NCI-H2081 treated with DMSO at 0.1 percent for 48 hours (cell line): ENCODE results near the gene DNAH10.

ENCODE experiments used
- DNase-seq: peaks from one replicate; lab custom pipeline; 2025; lab: John Stamatoyannopoulos, UW

DNAH10 gene

GRCh38 chr12:123886258-123886657 is 124.2 kb downstream of the DNAH10 start:
- no peak for DNase-seq

DNA sequence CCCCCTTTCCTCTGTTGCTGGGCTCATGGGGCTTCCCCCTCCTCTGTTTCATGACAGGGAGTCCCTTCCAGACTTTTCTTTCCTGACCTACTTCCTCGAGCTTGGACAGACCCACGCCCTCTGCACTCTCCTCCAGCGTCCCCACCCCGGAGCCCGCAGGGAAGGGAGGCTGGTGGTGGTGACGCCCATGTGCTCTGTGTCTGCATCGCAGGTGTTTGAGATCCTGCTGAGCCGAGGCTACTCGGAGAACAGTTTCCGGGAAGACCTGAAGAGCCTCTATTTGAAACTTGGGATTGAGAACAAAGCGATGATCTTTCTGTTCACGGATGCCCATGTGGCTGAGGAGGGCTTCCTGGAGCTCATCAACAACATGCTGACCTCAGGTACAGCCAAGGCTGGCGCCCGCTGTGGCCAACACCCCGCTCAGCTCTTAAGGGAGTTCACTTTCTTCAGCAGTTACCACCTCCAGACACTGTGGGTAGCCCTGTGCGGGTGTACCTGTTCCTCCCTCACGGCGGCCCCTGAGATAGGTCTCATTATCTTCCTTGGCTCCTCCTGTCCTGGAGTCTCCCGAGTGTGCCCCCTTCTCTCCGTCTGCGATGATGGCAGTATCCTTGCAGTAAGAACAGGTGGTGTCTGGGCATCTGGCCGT is 125.0 kb downstream of the DNAH10 start:
- DNase-seq = no peak

DNA sequence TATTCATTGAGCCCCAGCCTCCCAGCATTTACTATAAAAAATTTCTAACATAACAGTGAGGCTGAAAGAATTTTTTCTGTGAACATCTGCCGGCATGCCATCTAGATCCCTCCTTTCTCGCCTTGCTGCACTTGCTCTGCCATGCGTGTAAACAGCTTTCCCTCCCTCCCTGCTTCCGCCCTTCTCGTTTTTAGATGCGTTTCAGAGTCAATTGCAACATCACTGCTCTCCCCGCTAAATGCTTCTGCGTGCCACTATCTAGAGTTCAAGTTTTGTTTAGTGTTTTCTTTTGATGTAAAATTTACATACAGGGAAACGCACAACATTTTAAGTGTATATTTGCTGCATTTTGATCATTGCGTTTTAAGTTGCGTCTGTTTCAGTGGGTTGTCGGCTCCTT is 126.9 kb downstream of the DNAH10 start:
- DNase-seq = no peak

DNA sequence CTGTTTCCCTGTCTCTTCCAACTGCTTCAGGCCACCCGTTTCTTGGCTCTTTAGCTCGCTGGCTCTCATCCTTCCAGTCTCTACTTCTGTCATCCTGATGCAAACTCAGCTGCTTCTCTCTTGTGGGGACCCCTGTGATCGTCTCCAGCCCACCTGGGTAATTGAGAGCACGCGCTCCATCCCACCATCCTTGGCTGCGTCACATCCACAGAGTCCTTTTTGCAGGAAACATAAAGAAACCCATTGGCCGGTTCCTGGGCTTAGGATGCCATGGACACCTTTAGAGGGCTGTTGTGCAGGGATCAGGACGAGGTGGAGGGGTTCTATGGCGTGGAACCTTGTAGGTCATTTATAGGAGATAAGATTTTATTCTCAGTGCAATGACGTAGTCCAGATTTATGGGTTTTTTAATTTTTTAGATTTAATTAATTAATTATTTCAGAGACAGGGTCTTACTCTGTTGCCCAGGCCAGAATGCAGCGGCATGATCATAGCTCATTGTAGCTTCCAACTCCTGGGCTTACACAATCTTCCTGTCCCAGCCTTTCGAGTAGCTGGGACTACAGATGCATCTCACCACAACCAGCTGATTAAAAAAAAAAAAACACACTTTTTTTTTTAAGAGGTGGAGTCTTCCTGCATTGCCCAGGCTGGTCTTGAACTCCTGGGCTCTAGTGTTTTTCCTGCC is 127.9 kb downstream of the DNAH10 start:
- DNase-seq = no peak

DNA sequence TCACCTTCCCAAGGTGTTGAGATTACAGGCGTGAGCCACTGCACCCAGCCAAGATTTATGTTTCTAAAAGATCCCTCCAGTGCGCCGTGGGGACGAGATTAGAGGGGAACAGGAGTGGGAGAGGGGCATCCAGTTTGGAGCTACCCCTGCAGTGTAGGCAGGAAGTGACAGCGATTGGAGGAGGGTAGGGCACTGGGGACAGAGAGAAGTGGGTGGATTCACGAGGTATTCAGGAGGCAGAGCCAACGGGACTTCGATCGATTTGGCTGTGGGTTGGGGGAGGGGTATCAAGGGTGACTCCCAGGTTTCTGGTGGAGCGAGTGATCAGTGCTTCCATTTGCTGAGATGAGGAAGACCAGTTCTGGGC is 128.4 kb downstream of the DNAH10 start:
- no peak for DNase-seq

DNA sequence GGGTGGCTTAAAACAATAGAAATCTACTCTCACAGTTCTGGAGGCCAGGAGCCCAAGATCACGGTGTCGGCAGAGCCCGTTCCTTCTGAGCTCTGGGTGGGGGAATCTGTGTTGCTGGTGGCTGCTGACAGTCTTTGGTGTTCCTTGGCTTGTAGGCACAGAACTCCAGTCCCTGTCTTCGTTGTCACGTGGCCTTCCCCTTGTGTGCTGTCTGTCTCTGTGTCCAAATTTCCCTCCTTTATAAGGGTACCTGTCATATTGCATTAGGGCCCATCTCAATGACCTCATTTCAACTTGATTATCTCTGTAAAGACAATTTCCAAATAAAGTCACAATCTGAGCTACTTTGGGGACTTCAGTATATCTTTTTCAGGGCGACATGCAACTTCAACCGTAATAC is 128.9 kb downstream of the DNAH10 start:
- DNase-seq = no peak

GRCh38 chr12:123891516-123892179 is 129.5 kb downstream of the DNAH10 start:
- no peak for DNase-seq

GRCh38 chr12:123892180-123892559 is 130.1 kb downstream of the DNAH10 start:
- DNase-seq = no peak

- DNase-seq = no peak
Measured at GRCh38 chr12:123892853-123893252, 130.8 kb downstream of the DNAH10 start.

DNA sequence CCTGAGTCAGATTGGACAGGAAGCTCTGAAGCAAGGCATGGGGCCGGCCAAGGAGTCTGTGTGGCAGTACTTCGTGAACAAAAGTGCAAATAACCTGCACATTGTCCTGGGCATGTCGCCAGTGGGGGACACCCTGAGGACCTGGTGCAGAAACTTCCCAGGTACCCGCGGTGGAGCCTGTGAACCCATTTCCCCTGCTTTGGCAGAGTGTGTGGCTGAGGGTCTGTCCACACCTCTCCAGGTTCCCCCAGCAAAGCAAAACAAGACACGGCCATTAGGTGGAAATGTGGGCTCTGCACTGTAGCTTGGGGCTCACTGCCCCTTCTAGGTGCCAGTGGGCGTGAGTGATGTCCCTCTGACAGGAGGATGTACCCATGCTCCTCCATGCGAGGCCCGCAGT is 131.2 kb downstream of the DNAH10 start:
- DNase-seq = no peak

GRCh38 chr12:123894823-123895345 is 132.8 kb downstream of the DNAH10 start:
- no peak for DNase-seq

GRCh38 chr12:123895451-123895850 is 133.3 kb downstream of the DNAH10 start:
- DNase-seq = no peak

GRCh38 chr12:123896767-123897166 is 134.7 kb downstream of the DNAH10 start:
- DNase-seq = no peak

GRCh38 chr12:123897221-123897620 is 135.1 kb downstream of the DNAH10 start:
- DNase-seq = no peak

DNA sequence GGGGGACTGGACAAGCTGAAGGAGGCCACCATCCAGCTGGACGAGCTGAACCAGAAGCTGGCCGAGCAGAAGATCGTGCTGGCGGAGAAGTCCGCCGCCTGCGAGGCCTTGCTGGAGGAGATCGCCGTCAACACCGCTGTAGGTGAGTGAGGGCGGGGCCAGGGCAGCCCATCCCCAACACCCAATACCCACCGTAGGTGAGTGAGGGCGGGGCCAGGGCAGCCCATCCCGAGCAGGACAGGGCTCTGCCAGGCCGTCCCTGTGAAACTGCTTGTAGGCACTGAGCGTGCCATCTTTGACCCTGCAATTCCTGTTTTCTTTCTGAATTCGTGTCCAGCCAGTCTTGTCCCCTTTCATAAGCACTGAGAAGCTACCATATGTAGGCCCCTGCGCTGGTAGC is 136.6 kb downstream of the DNAH10 start:
- no peak for DNase-seq

DNA sequence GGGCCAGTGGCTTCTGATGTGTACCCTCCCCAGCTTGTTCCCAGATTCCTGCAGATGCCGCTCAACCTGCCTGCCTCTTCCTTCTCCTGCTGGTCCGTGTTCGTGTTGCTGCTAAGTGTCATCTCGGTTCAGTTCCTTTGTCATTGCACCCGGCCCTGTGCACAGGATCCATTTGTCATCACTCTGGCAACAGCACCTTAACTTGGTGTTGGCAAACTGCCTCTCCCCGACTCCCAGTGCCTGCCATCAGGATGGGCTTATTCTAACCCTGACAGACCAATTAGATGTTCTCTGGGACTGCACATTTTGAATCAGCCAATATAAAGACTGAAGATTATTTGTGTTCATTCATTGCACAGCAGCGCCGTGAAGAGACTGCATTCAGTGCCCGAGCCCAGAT is 137.3 kb downstream of the DNAH10 start:
- no peak for DNase-seq

DNA sequence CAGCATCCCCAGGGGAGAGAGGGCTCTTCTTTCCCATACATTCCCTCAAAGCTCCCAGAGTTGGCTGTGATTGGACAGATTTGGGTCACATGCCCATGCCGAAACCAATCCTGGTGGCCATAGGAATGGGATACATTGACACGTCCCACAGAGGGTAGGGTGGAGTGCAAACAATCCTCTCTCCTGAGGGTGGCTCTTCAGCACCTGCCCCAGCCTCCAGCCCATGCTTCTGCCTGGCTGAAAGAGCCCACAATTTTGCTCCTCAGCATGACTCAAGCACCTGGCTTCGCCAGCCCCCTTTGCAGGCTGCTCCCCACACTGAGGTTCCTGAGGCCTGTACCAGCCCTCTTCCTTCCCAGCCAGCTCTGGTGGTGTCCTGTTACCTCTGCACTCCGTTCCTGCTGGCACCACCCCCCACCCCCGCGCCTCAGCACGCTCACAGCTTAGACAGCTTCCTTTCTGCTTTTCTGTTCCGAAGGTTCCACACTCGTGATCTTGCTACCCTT is 138.8 kb downstream of the DNAH10 start:
- DNase-seq = no peak

DNA sequence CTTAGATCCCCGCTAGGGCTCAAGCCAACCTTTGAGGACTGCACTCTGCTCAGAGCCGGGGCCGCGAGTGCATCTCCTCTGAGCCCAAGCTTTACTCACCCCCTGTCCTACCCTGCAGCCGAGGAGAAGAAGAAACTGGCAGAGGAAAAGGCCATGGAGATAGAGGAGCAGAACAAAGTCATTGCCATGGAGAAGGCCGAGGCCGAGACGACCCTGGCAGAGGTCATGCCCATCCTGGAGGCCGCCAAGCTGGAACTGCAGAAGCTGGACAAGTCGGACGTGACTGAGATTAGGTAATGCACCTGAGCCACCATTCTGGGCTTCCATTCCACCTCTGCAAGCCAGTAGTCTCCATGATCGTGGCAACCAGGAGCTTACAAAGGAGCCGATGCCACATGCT is 140.7 kb downstream of the DNAH10 start:
- DNase-seq = no peak

GRCh38 chr12:123903301-123904065 is 141.4 kb downstream of the DNAH10 start:
- DNase-seq = no peak

DNA sequence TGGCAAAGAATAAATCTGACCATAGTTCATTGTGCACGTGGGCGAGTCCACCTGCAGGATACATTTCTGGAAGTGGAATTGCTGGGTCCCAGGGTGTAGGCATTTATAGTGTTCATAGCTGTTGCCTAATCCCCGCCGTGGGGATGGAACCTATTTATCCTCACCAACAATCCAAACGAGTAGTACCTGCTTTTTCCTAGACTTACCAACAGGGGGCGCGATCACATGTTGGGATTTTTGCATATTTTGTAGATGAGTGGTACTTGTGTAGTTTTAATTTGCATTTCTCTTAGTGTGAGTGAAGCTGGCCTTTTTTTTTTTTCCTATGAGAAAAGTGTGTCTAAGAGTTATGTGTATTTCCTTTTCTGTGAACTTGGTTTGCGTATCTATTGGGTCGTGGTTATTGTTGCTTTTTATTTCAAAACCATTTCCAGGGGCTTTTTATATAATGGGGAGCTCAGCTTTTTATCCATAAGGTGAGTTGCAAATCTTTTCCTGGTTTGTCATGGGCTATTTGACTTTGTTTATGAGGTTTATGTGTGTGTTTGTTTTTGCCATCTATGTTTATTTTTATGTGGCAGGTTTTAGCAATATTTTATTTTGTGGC is 143.3 kb downstream of the DNAH10 start:
- no peak for DNase-seq

DNA sequence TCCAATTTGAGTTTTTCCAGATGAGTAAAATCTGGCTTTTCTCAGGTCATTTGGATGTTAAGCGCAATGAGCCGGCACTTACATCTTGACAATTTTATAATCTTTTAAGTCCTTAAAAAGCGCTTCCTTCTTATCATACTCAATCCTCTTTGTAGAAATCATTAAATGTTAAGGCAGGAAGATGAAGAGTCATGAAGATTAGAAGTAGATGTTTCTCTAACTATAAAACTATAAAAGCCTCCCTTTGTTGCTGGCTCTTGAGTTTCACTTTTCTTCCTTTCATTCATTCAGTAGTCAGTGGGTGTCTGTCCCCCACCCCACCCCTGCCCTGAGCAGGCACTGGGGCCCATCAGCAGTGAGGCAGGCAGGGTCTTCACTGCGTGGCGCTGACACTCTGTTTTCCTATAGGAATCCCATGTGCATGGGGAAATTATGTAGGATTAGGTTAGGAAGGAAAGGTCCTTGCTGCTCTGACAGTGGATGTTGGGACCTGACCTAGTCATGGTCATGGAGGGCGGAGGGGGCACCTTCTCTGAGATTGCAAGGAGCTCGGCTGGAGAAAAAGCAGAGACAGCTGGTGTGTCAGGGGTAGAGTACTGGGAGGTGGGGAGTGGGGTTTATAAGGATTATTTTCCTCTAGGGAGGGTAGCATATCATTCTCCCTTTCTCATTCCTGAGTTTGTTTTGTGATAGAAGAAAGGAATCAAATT is 144.8 kb downstream of the DNAH10 start:
- DNase-seq = no peak
